Osteoblast (primary cell): Measurements from ENCODE around the gene PCGF5. TPM values are rescaled to one million over a fixed set of nuclear protein-coding genes. Genes with fewer than 3 reads are reported as not detected.

Experiments
- DNase-seq: peaks from one replicate; pipeline ENCODE4 v3.0.0; 2011; ENCODE audit warnings: low spot score, mixed read lengths; ENCODE audit not compliant: insufficient read length; ENCODE audit errors: missing footprints
- H2AFZ ChIP-seq: 2 replicates; pipeline ENCODE4 v1.6.0; 2011; ENCODE audit warnings: mild to moderate bottlenecking, low read length
- H3K27ac ChIP-seq: 2 replicates; pipeline ENCODE4 v1.5.1; 2011; ENCODE audit warnings: mild to moderate bottlenecking, low read depth, low read length, moderate library complexity
- H3K27me3 ChIP-seq: 2 replicates; pipeline ENCODE4 v1.6.0; 2012; ENCODE audit warnings: mild to moderate bottlenecking, control low read depth, inconsistent platforms, low read length, moderate library complexity; ENCODE audit not compliant: insufficient read depth
- H3K36me3 ChIP-seq: 2 replicates; pipeline ENCODE4 v1.5.1; 2011; ENCODE audit warnings: mild to moderate bottlenecking, low read length, control low read depth, moderate library complexity; ENCODE audit not compliant: insufficient read depth
- H3K4me1 ChIP-seq: 2 replicates; pipeline ENCODE4 v1.5.1; 2011; ENCODE audit warnings: mild to moderate bottlenecking, low read length, control low read depth, moderate library complexity; ENCODE audit not compliant: insufficient read depth
- H3K4me2 ChIP-seq: 2 replicates; pipeline ENCODE4 v1.6.0; 2011; ENCODE audit warnings: mild to moderate bottlenecking, low read length; ENCODE audit not compliant: insufficient read depth
- H3K4me3 ChIP-seq: fragments of 200-600 bp; sonication (generic); 3 replicates; pipeline ENCODE4 v1.5.1; 2012; ENCODE audit warnings: mild to moderate bottlenecking, low read length, inconsistent platforms; ENCODE audit not compliant: insufficient read depth
- H3K79me2 ChIP-seq: 2 replicates; pipeline ENCODE4 v1.6.0; 2012; ENCODE audit warnings: mild to moderate bottlenecking, low read length, control low read depth, inconsistent platforms; ENCODE audit not compliant: insufficient read depth
- H3K9me3 ChIP-seq: 2 replicates; pipeline ENCODE4 v1.5.1; 2011; ENCODE audit warnings: low read depth, low read length, control low read depth
- H4K20me1 ChIP-seq: 2 replicates; pipeline ENCODE4 v1.6.0; 2012; ENCODE audit warnings: mild to moderate bottlenecking, low read length, control low read depth; ENCODE audit not compliant: insufficient read depth
- CTCF ChIP-seq: IDR thresholded peaks from 2 replicates; pipeline ENCODE4 v1.5.1; 2011; ENCODE audit warnings: mild to moderate bottlenecking, low read depth, low read length, moderate library complexity; ENCODE audit errors: extremely low read depth
- total RNA-seq: library from RNA; depleted of rRNA; stranded (reverse); fragments of >200 nt; gene quantifications from 2 replicates; pipeline ENCODE4 v1.2.3, GENCODE V29; 2012

PCGF5 gene
- total RNA-seq, 1 donor, result 99.2 TPM

- Histone ChIP-seq H3K4me1 (peaks cover 37% of the 10 kb centered on the region), H4K20me1 (no peaks in the 10 kb centered on the region), H3K79me2 (peaks cover 70% of the 10 kb centered on the region), H3K36me3 (no peaks in the 10 kb centered on the region), H2AFZ (no peak overlapping the region), H3K27me3 (no peaks in the 10 kb centered on the region), H3K4me2 (peak overlapping the region; percentile 40), H3K4me3 (no peak overlapping the region), H3K27ac (peak overlapping the region; percentile 93), H3K9me3 (no peaks in the 10 kb centered on the region)
- DNase-seq, result no peak
- no peak for TF ChIP-seq CTCF
These were observed 29.4 kb upstream of the PCGF5 start for GRCh38 chr10:91190876-91191583.

- Histone ChIP-seq H3K4me2 (peak overlapping the region; percentile 40), H4K20me1 (no peaks in the 10 kb centered on the region), H2AFZ (peak overlapping the region; percentile 1), H3K9me3 (no peaks in the 10 kb centered on the region), H3K36me3 (no peaks in the 10 kb centered on the region), H3K27ac (peak overlapping the region; percentile 93), H3K79me2 (peaks cover 72% of the 10 kb centered on the region), H3K4me3 (no peak overlapping the region), H3K27me3 (no peaks in the 10 kb centered on the region), H3K4me1 (peaks cover 37% of the 10 kb centered on the region)
- TF ChIP-seq CTCF, result no peak
- DNase-seq, result no peak
These were observed 28.9 kb upstream of the PCGF5 start for GRCh38 chr10:91191584-91191919.

GRCh38 chr10:91194497-91195179 lies 25.8 kb upstream of the PCGF5 start:
- TF ChIP-seq CTCF, result no peak
- H4K20me1 ChIP-seq, result no peaks in the 10 kb centered on the region
- no peaks in the 10 kb centered on the region for H3K36me3 ChIP-seq
- peak; percentile 66 for DNase-seq
- H3K79me2 ChIP-seq, result peaks cover 72% of the 10 kb centered on the region
- H3K4me1 ChIP-seq, result peaks cover 44% of the 10 kb centered on the region
- H3K27me3 ChIP-seq, result no peaks in the 10 kb centered on the region
- H3K4me2 ChIP-seq, result peak overlapping the region; percentile 36
- peak overlapping the region; percentile 68 for H3K27ac ChIP-seq
- H3K9me3 ChIP-seq, result no peaks in the 10 kb centered on the region
- H3K4me3 ChIP-seq, result no peak overlapping the region
- no peak overlapping the region for H2AFZ ChIP-seq

GRCh38 chr10:91196268-91197048 lies 24.0 kb upstream of the PCGF5 start:
- TF ChIP-seq CTCF, result no peak
- Histone ChIP-seq H3K79me2 (peaks cover 86% of the 10 kb centered on the region), H3K4me2 (no peak overlapping the region)

More at GRCh38 chr10:91196268-91197048, 24.0 kb upstream of the PCGF5 start:
- H3K4me1 ChIP-seq, result peaks cover 32% of the 10 kb centered on the region
- no peak overlapping the region for H3K4me3 ChIP-seq
- no peaks in the 10 kb centered on the region for H3K27me3 ChIP-seq
- no peaks in the 10 kb centered on the region for H4K20me1 ChIP-seq
- no peak overlapping the region for H2AFZ ChIP-seq
- no peak overlapping the region for H3K27ac ChIP-seq
- no peak for DNase-seq
- no peaks in the 10 kb centered on the region for H3K9me3 ChIP-seq
- no peaks in the 10 kb centered on the region for H3K36me3 ChIP-seq
